ENCODE data around the gene RBM46. TPM values are rescaled to one million over a fixed set of nuclear protein-coding genes. Genes with fewer than 3 reads are reported as not detected.

Gene RBM46
- not detected for polyA plus RNA-seq (2012; ENCODE audit: insufficient read length, low read depth)

GRCh38 chr4:154781126-154781982 lies at the start of gene RBM46:
Gene RBM46 (plus strand): TSS chr4:154781272. CDS start chr4:154796753, 15,481 bp downstream.
- TF ChIP-seq POLR2AphosphoS5 (IDR thresholded peaks at IDR 0.05; ENCODE audit: low read depth, low read length) (no peak), SIN3A (IDR thresholded peaks at IDR 0.05; ENCODE audit: borderline replicate concordance, insufficient read depth, low read length) (no peak), REST (IDR thresholded peaks at IDR 0.05; ENCODE audit: insufficient read depth in 1 of 2, low read depth in 2 of 2, low read length in 2 of 2) (no peak), FOXP2 (optimal IDR thresholded peaks at IDR 0.05; ENCODE audit: borderline replicate concordance, extremely low read depth, extremely low read length, insufficient read depth) (no peak), TAF1 (IDR thresholded peaks at IDR 0.05; ENCODE audit: borderline replicate concordance, insufficient read depth, low read length) (no peak)

- no peak for TF ChIP-seq POLR2AphosphoS5 (IDR thresholded peaks at IDR 0.05; ENCODE audit: low read depth, low read length)
- no peak for TF ChIP-seq REST (IDR thresholded peaks at IDR 0.05; ENCODE audit: insufficient read depth in 1 of 2, low read depth in 2 of 2, low read length in 2 of 2)
- no peak for TF ChIP-seq SIN3A (IDR thresholded peaks at IDR 0.05; ENCODE audit: borderline replicate concordance, insufficient read depth, low read length)
Observed at GRCh38 chr4:154731756-154732155, 49.3 kb upstream of the RBM46 start.

GRCh38 chr4:154732669-154733068 lies 48.4 kb upstream of the RBM46 start:
- TF ChIP-seq REST (IDR thresholded peaks at IDR 0.05; ENCODE audit: insufficient read depth in 1 of 2, low read depth in 2 of 2, low read length in 2 of 2) (no peak), TAF1 (IDR thresholded peaks at IDR 0.05; ENCODE audit: borderline replicate concordance, insufficient read depth, low read length) (no peak), POLR2AphosphoS5 (IDR thresholded peaks at IDR 0.05; ENCODE audit: low read depth, low read length) (no peak), FOXP2 (optimal IDR thresholded peaks at IDR 0.05; ENCODE audit: borderline replicate concordance, extremely low read depth, extremely low read length, insufficient read depth) (no peak), SIN3A (IDR thresholded peaks at IDR 0.05; ENCODE audit: borderline replicate concordance, insufficient read depth, low read length) (no peak)

GRCh38 chr4:154736770-154737169 lies 44.3 kb upstream of the RBM46 start:
- TF ChIP-seq TAF1 (IDR thresholded peaks at IDR 0.05; ENCODE audit: borderline replicate concordance, insufficient read depth, low read length) (no peak), SIN3A (IDR thresholded peaks at IDR 0.05; ENCODE audit: borderline replicate concordance, insufficient read depth, low read length) (no peak), POLR2AphosphoS5 (IDR thresholded peaks at IDR 0.05; ENCODE audit: low read depth, low read length) (no peak), REST (IDR thresholded peaks at IDR 0.05; ENCODE audit: insufficient read depth in 1 of 2, low read depth in 2 of 2, low read length in 2 of 2) (no peak), FOXP2 (optimal IDR thresholded peaks at IDR 0.05; ENCODE audit: borderline replicate concordance, extremely low read depth, extremely low read length, insufficient read depth) (no peak)

Data from PFSK-1 (cell line).